Osteocyte (in vitro differentiated cells): ENCODE data around the gene CELSR3. TPM values are rescaled to one million over a fixed set of nuclear protein-coding genes. Genes with fewer than 3 reads are reported as not detected.

Experiments
- DNase-seq: peaks from one replicate; pipeline ENCODE4 v3.0.0; 2021; ENCODE audit warnings: mixed read lengths; ENCODE audit not compliant: unreplicated experiment; ENCODE audit errors: extremely low spot score
- H3K27ac Mint-ChIP-seq: one replicate; pipeline ENCODE4 v1.8.0; 2021; ENCODE audit warnings: mild to moderate bottlenecking, mixed read lengths; ENCODE audit not compliant: unreplicated experiment
- H3K27me3 Mint-ChIP-seq: one replicate; pipeline ENCODE4 v1.8.0; 2021; ENCODE audit warnings: mixed read lengths; ENCODE audit not compliant: unreplicated experiment
- H3K36me3 Mint-ChIP-seq: one replicate; pipeline ENCODE4 v1.8.0; 2021; ENCODE audit warnings: mixed read lengths; ENCODE audit not compliant: unreplicated experiment
- H3K4me1 Mint-ChIP-seq: one replicate; pipeline ENCODE4 v1.8.0; 2021; ENCODE audit warnings: mixed read lengths; ENCODE audit not compliant: unreplicated experiment
- H3K4me3 Mint-ChIP-seq: one replicate; pipeline ENCODE4 v1.8.0; 2021; ENCODE audit warnings: mild to moderate bottlenecking, moderate library complexity, mixed read lengths; ENCODE audit not compliant: unreplicated experiment
- H3K9me3 Mint-ChIP-seq: one replicate; pipeline ENCODE4 v1.8.0; 2021; ENCODE audit warnings: mixed read lengths; ENCODE audit not compliant: unreplicated experiment
- total RNA-seq: library from RNA; stranded (reverse); gene quantifications from 2 replicates; pipeline ENCODE4 v1.2.1, GENCODE V29; 2021
- TF ChIP-seq, protein P1 (sequence below): fragments of 200-600 bp; sonication (generic); IDR thresholded peaks from 2 replicates; pipeline ENCODE4 v1.5.0; 2021; ENCODE audit warnings: antibody characterized with exemption, mild to moderate bottlenecking, moderate library complexity

Gene CELSR3
- total RNA-seq, 1 donor from 2014 or later, result 7.1 TPM

DNA sequence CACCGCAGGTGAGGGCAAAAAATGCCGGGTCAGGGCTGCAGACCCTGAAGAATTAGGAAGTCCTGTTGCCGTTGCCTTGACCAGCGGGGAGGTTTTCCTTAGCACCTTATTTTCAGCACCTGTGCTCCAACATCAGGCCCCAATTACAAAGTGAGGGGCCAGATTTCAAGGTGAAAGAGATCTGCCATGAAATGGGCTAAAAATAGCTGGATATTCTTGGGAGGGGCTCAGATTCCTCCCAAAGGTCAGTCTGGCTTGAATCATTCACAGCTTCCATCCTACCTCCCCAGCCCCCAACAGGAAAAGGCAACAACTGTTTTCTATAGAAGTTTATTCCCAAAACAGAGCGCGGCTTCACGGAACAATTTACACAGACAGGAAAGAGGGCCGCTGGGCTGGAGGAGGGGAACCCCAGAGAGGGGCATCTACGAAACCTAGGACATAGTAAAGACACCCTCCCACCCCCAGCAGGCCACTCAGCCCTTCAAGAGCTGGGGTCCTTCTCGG lies 26.5 kb downstream of the CELSR3 start:
- TF ChIP-seq, protein P1, sequence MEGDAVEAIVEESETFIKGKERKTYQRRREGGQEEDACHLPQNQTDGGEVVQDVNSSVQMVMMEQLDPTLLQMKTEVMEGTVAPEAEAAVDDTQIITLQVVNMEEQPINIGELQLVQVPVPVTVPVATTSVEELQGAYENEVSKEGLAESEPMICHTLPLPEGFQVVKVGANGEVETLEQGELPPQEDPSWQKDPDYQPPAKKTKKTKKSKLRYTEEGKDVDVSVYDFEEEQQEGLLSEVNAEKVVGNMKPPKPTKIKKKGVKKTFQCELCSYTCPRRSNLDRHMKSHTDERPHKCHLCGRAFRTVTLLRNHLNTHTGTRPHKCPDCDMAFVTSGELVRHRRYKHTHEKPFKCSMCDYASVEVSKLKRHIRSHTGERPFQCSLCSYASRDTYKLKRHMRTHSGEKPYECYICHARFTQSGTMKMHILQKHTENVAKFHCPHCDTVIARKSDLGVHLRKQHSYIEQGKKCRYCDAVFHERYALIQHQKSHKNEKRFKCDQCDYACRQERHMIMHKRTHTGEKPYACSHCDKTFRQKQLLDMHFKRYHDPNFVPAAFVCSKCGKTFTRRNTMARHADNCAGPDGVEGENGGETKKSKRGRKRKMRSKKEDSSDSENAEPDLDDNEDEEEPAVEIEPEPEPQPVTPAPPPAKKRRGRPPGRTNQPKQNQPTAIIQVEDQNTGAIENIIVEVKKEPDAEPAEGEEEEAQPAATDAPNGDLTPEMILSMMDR, result no peak
- peak overlapping the region; percentile 87 for H3K4me3 Mint-ChIP-seq
- H3K9me3 Mint-ChIP-seq, result no peaks in the 10 kb centered on the region
- H3K4me1 Mint-ChIP-seq, result peaks cover 32% of the 10 kb centered on the region
- peaks cover 7% of the 10 kb centered on the region for H3K36me3 Mint-ChIP-seq
- DNase-seq, result no peak
- no peaks in the 10 kb centered on the region for H3K27me3 Mint-ChIP-seq
- peak overlapping the region; percentile 90 for H3K27ac Mint-ChIP-seq

DNA sequence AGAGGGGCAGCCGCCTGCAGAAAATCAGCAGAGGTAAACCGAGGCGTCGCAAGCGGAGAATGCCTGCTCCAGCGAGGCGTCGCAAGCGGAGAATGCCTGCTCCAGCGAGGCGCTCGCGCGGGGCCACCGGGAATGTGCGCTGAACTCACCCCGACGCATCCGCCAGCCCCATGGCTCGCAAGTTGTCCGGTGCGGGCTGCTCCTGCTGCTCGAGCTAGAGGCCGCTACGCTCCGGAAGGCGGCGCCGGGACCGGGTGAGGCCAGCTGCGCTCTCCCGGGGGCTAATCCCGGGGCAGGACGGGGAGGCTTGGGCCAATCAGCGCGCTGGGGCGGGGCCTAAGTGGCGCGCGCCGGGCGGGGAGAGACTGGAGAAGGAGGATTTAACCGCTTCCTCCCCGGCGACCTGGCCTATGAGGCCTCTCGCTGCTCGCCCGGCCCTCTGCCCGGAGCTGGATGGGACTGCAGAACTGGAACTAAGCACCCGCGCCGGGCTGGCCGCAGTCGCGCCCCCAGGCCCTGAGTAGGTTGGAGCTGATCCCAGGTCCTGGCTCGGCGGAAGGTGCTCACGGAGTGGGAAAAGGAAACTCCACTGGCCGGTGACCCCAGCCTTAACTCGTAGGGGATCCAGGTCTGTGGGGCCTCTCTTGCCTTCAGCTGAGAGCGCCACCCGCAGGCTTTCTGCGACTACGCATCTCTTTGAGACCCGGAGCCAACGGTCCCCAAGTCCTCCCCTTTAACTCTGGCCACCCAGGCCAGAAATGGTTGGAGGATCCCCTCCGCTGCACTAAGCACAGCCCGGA lies 27.3 kb downstream of the CELSR3 start, which contains the start of gene SLC26A6:
Gene SLC26A6, minus strand, starts transcription at position 240 of the 800 bp plus-strand sequence. Its CDS starts 68 bp downstream, at position 172.
- no peaks in the 10 kb centered on the region for H3K27me3 Mint-ChIP-seq
- peaks cover 7% of the 10 kb centered on the region for H3K36me3 Mint-ChIP-seq
- peaks cover 32% of the 10 kb centered on the region for H3K4me1 Mint-ChIP-seq
- H3K9me3 Mint-ChIP-seq, result no peaks in the 10 kb centered on the region
- peak within 1 kb of the TSS; percentile 90 for H3K27ac Mint-ChIP-seq
- H3K4me3 Mint-ChIP-seq, result peak within 1 kb of the TSS; percentile 87
- peak; percentile 99 for DNase-seq
- TF ChIP-seq, protein P1, result peak; percentile 68

DNA sequence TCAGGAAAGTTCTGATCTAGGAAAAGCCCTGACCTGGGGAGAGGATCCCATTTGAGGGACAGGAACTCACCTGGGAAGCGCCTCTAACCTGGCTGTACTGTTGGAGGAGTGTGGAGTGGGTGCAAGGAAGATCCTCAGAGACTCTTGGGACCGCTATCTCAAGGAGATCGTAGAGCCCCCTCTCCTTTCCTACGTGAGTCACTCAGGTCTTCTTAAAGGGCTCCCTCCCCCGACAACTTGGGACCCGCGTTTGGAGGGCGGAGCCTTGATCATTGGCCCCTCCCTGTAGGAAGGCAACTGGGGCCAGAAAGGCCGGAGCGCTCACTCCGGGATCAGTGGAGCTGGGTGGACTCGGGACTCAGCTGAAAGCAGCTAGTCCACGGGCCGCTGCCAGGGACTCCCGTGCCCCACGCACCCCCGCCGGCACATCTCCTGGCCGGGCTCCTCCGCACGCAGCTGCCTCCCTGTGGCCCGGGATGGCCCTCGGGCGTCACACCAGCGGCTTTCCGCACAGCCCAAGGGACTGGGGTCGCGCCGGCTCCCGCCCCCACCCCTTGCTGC lies 27.9 kb downstream of the CELSR3 start:
- Mint-ChIP-seq H3K9me3 (no peaks in the 10 kb centered on the region), H3K36me3 (peaks cover 11% of the 10 kb centered on the region), H3K4me1 (peaks cover 32% of the 10 kb centered on the region), H3K27me3 (no peaks in the 10 kb centered on the region), H3K4me3 (peak overlapping the region; percentile 87), H3K27ac (peak overlapping the region; percentile 90)
- no peak for DNase-seq
- TF ChIP-seq, protein P1, result no peak

DNA sequence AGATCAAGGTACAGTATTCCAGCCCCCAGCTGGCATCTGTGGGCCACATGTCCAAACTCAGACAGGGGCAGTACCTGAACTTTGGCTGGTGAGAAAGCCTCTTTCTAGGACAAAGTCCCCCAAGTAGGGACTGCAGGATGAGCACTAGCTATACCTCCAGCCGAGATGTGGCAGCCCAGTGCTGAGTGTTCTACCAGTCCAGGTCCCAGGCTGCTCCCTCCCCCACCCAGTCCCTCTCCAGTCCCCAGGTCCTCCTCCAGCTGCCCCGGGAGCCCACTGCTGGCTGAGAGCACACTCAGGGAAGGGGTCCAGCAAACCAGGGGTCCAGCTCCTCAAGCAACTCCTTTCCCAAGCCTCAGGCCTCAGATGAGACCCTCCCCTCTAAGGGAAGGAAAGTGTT lies 28.9 kb downstream of the CELSR3 start:
- Mint-ChIP-seq H3K9me3 (no peaks in the 10 kb centered on the region), H3K27ac (peak overlapping the region; percentile 31), H3K4me1 (peaks cover 32% of the 10 kb centered on the region), H3K36me3 (peaks cover 21% of the 10 kb centered on the region), H3K4me3 (peak overlapping the region; percentile 87), H3K27me3 (no peaks in the 10 kb centered on the region)
- DNase-seq, result no peak
- TF ChIP-seq, protein P1, result no peak

DNA sequence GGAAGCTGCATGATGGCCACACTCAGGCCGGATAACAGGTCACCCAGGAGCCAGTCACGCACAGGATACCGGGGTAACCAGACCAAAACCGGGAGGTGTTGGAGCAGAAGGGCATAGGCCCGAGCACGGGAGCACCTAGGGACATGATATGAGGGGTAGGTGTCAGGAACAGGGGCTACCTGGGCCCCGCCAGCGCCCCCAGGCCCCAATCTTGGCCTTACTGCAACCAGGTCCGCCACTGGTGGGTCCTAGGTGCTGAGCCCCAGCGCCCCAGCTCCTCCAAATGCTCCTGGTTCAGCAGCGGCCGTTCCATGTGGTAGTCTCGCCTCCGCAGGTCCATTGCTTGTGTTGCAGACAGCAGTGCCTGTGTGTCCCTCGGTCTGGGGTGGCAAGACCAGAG lies 29.4 kb downstream of the CELSR3 start:
- TF ChIP-seq, protein P1, result no peak
- Mint-ChIP-seq H3K4me1 (peaks cover 32% of the 10 kb centered on the region), H3K27ac (no peak overlapping the region), H3K9me3 (no peaks in the 10 kb centered on the region), H3K36me3 (peaks cover 21% of the 10 kb centered on the region), H3K4me3 (peak overlapping the region; percentile 87), H3K27me3 (no peaks in the 10 kb centered on the region)
- no peak for DNase-seq
